ENCODE measurements around the gene ARF3. TPM values are rescaled to one million over a fixed set of nuclear protein-coding genes. Genes with fewer than 3 reads are reported as not detected.

The ARF3 gene
- total and polyA plus RNA-seq, 2 donors (not counting 1 experiment from before 2014, with no cell fraction given) = 31.7 to 77.5 TPM

DNA sequence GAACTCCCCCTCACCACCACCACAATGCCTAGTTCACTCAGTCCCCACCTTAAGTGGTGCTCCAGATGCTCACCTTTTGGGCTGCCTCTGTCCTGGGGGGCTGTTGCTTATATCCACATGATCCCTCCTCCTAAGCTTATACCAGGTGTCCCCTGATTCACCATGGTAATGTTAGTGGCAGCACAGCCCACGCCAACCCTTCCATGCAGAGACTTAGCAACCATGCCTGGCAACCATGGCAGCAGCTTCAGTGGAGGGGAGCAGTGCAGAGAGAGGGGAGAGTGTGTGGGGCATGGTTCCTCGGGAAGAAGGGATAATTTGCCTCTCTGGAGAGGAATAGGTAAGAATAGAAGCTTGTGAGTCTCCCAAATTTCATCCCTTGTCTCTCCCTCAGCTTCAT is 43.1 kb upstream of the ARF3 start:
- intact Hi-C loops (cut with micrococcal nuclease) = no loop called here
- H3K27me3 Mint-ChIP-seq = peaks cover 21% of the 10 kb centered on the region
- H3K4me2 ChIP-seq (replicated peaks; ENCODE audit: low read depth, low read length, poor library complexity, severe bottlenecking) = no peak overlapping the region

More for the DNA sequence above, 43.1 kb upstream of the ARF3 start:
- Histone ChIP-seq H2AFZ (ENCODE audit: insufficient read depth, low read depth, low read length, poor library complexity, severe bottlenecking) (no peak overlapping the region), H3K79me2 (ENCODE audit: control insufficient read depth, insufficient read depth, low read length) (no peaks in the 10 kb centered on the region), H3K4me3 (ENCODE audit: control extremely low read depth in 1 of 5, extremely low read depth in 1 of 5, insufficient read depth in 1 of 5, low read depth in 2 of 5, low read length in 4 of 5) (no peak overlapping the region), H3K27ac (ENCODE audit: low read length in 2 of 2) (no peak overlapping the region), H3K27me3 (replicated peaks in 1 of 4; ENCODE audit: control extremely low read depth in 1 of 4, control insufficient read depth in 3 of 4, insufficient read depth in 4 of 4, low read length in 3 of 4) (peaks cover 0 to 52% (median 14%) of the 10 kb centered on the region in 4 experiments), H4K20me1 (ENCODE audit: control insufficient read depth, insufficient read depth, low read length, poor library complexity, severe bottlenecking) (peaks cover 14% of the 10 kb centered on the region), H3K36me3 (replicated peaks in 1 of 2; ENCODE audit: control extremely low read depth in 1 of 2, control insufficient read depth in 1 of 2, extremely low read depth in 1 of 2, insufficient read depth in 2 of 2, low read length in 1 of 2) (peaks cover 0 to 38% of the 10 kb centered on the region in 2 experiments), H3K9me3 (ENCODE audit: control extremely low read depth in 1 of 3, control insufficient read depth in 2 of 3, insufficient read depth in 1 of 3, low read length in 2 of 3) (peaks cover 0 to 4% (median 0%) of the 10 kb centered on the region in 3 donors), H3K4me1 (ENCODE audit: control insufficient read depth in 2 of 2, insufficient read depth in 2 of 2, low read length in 2 of 2) (peaks cover 33 to 40% of the 10 kb centered on the region in 2 donors), H3K9ac (ENCODE audit: low read length) (no peak overlapping the region)
- TF ChIP-seq, protein P1, sequence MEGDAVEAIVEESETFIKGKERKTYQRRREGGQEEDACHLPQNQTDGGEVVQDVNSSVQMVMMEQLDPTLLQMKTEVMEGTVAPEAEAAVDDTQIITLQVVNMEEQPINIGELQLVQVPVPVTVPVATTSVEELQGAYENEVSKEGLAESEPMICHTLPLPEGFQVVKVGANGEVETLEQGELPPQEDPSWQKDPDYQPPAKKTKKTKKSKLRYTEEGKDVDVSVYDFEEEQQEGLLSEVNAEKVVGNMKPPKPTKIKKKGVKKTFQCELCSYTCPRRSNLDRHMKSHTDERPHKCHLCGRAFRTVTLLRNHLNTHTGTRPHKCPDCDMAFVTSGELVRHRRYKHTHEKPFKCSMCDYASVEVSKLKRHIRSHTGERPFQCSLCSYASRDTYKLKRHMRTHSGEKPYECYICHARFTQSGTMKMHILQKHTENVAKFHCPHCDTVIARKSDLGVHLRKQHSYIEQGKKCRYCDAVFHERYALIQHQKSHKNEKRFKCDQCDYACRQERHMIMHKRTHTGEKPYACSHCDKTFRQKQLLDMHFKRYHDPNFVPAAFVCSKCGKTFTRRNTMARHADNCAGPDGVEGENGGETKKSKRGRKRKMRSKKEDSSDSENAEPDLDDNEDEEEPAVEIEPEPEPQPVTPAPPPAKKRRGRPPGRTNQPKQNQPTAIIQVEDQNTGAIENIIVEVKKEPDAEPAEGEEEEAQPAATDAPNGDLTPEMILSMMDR (IDR thresholded peaks at IDR 0.05) = no peak
- TF ChIP-seq EZH2 (IDR thresholded peaks at IDR 0.05; ENCODE audit: borderline replicate concordance, insufficient read depth, low read depth, low read length, poor library complexity, severe bottlenecking) = no peak
- ChIA-PET CTCF (interaction anchor here (1.1 to 6.7 kb wide), 3 partner anchors 15 to 235 kb away, joined by 3 to 61 read pairs (median 3); partner anchors contain the start of gene PRKAG1), POLR2A (interaction anchor here (0.6 to 1.9 kb wide), 3 partner anchors 16 to 110 kb away, joined by 3 to 6 read pairs (median 4); no protein-coding TSS in a partner anchor)
- Mint-ChIP-seq H3K9me3 (ENCODE audit: insufficient read depth) (no peaks in the 10 kb centered on the region), H3K4me3 (peak overlapping the region; percentile 89), H3K27ac (no peak overlapping the region), H3K4me1 (peaks cover 39% of the 10 kb centered on the region)
- ATAC-seq (ENCODE audit: low read depth) = no peak
- DNase-seq = no peak
- no CpG with 5 or more reads among the region's 2 CpGs for WGBS (ENCODE audit: insufficient coverage)
